GM12874 (cell line): ENCODE results near the gene SETD3.

Experiments used
- CTCF ChIP-seq: IDR thresholded peaks from 2 replicates; pipeline ENCODE4 v1.5.1; 2011; ENCODE audit warnings: low read depth, mild to moderate bottlenecking, control low read depth, low read length, moderate library complexity; ENCODE audit not compliant: insufficient read depth

The SETD3 gene

GRCh38 chr14:99471731-99472130, 8.9 kb downstream of the SETD3 start:
- no peak for TF ChIP-seq CTCF

GRCh38 chr14:99468836-99469592, 11.6 kb downstream of the SETD3 start:
- TF ChIP-seq CTCF = no peak

GRCh38 chr14:99468081-99468480, 12.6 kb downstream of the SETD3 start:
- no peak for TF ChIP-seq CTCF

GRCh38 chr14:99467336-99468078, 13.2 kb downstream of the SETD3 start:
- no peak for TF ChIP-seq CTCF

- no peak for TF ChIP-seq CTCF
Observed at GRCh38 chr14:99466758-99467157, 13.9 kb downstream of the SETD3 start.

- no peak for TF ChIP-seq CTCF
Observed at GRCh38 chr14:99465288-99465687, 15.4 kb downstream of the SETD3 start.

GRCh38 chr14:99463974-99464373, 16.7 kb downstream of the SETD3 start:
- no peak for TF ChIP-seq CTCF
